Esophagus squamous epithelium (tissue), 4 donors: ENCODE measurements around the gene CHTF8.

Source experiments
- CTCF ChIP-seq, 6 experiments: fragments of 450-650 bp in 4 of 6; fragments of 200-600 bp in 2 of 6; sonication (generic) in 2 of 6; IDR thresholded peaks; one replicate each; pipeline ENCODE4 v1.5.1; 2016 to 2019; ENCODE audit warnings: antibody characterized with exemption in 6 of 6, mild to moderate bottlenecking in 4 of 6, moderate library complexity in 4 of 6
- POLR2A ChIP-seq, 4 donors: fragments of 450-650 bp; IDR thresholded peaks; one replicate each; pipeline ENCODE4 v1.6.1; 2017; ENCODE audit warnings: antibody characterized with exemption in 4 of 4, mild to moderate bottlenecking in 4 of 4, moderate library complexity in 3 of 4

DNA sequence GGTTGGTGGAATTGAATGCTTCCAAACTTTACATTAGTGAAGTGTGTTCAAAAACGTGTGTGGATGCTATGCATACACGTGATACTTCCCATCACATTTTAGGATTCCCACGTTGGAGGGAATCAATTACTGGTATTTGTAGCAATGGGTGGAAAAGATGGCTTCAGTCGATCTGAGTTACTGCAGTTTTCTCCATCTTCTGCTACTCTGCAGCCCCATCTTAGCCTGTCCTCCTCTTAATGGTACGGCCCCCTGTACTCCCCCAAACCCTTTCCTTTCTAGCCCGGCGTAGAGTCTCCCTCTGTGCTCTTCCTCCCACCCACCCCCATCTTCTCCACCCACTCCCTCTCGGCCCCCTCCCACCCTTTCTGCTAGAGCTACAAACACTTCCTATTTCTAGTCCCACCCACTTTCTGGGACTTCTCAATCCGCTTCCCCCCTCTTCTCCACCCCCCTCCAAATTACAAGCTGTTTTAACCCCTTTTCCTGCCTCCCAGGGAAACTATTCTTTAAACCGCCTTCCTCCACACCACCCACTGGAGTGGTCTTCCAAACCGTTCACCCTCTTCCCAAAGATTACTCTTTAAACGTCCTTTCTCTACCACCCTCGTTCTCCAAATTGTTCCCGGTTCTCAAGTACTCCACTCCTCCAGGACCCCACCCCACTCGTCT lies 1.1 kb downstream of the CHTF8 start:
- TF ChIP-seq CTCF (IDR thresholded peaks at IDR 0.05) (no peak), POLR2A (IDR thresholded peaks at IDR 0.05) (no peak)
